ENCODE measurements around the gene FLCN.

DNA sequence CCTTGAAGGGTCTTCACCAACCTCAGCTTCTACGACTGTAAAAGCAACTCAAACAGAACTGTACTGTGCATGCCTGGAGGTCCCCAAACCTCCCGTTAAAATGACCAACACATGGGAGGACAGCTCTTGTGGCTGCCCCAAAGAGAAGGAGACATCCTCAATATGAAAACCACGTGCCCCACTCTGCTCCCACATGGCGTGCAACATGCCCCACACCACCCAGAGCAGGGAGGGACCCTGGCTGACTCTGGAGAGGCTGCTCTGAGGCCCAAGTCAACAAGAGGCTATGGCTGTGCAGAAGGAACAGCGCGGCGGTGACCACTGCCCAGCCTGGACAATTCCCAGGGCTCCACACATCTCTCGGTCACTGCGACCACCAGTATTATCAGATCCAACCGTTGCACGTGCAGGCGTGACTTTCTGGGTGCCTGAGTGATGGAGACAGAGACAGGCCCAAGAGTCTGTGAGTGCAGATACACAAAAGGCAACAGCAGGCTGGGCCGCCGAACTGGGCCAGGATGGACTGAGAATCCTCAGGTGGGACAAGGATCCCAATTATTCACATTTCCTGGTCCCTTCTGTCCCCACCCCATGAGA lies 32.2 kb downstream of the FLCN start:
- no peak for TF ChIP-seq POLR2AphosphoS5 (IDR thresholded peaks at IDR 0.05; ENCODE audit: low read depth)
- no peak for TF ChIP-seq CTCF (conservative IDR thresholded peaks at IDR 0.05; ENCODE audit: low read depth in 2 of 2)
- TF ChIP-seq, protein P1, sequence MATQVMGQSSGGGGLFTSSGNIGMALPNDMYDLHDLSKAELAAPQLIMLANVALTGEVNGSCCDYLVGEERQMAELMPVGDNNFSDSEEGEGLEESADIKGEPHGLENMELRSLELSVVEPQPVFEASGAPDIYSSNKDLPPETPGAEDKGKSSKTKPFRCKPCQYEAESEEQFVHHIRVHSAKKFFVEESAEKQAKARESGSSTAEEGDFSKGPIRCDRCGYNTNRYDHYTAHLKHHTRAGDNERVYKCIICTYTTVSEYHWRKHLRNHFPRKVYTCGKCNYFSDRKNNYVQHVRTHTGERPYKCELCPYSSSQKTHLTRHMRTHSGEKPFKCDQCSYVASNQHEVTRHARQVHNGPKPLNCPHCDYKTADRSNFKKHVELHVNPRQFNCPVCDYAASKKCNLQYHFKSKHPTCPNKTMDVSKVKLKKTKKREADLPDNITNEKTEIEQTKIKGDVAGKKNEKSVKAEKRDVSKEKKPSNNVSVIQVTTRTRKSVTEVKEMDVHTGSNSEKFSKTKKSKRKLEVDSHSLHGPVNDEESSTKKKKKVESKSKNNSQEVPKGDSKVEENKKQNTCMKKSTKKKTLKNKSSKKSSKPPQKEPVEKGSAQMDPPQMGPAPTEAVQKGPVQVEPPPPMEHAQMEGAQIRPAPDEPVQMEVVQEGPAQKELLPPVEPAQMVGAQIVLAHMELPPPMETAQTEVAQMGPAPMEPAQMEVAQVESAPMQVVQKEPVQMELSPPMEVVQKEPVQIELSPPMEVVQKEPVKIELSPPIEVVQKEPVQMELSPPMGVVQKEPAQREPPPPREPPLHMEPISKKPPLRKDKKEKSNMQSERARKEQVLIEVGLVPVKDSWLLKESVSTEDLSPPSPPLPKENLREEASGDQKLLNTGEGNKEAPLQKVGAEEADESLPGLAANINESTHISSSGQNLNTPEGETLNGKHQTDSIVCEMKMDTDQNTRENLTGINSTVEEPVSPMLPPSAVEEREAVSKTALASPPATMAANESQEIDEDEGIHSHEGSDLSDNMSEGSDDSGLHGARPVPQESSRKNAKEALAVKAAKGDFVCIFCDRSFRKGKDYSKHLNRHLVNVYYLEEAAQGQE (IDR thresholded peaks at IDR 0.05; ENCODE audit: unreplicated experiment): no peak
- no peak for TF ChIP-seq STAT1 (IDR thresholded peaks at IDR 0.05; ENCODE audit: unreplicated experiment)
- TF ChIP-seq EZH2 (IDR thresholded peaks at IDR 0.05; ENCODE audit: low read depth, unreplicated experiment): no peak
- no peak for TF ChIP-seq EZH2phosphoT487 (IDR thresholded peaks at IDR 0.05; ENCODE audit: unreplicated experiment)
- no peak for TF ChIP-seq ETS1 (IDR thresholded peaks at IDR 0.05)
- TF ChIP-seq NANOG (IDR thresholded peaks at IDR 0.05; ENCODE audit: borderline replicate concordance): no peak

All from GM23338 (cell line).